NB4 (cell line): ENCODE measurements around the gene C15orf39.
"Not testable (repeated sequence)": the region's sequence is repeated elsewhere in the genome, so short reads cannot be mapped to it uniquely, and the experiment has no call there.

Experiments used
- DNase-seq: peaks from one replicate; pipeline ENCODE4 v3.0.0; 2010; ENCODE audit warnings: low read depth
- H3K4me3 ChIP-seq: one replicate; pipeline ENCODE4 v1.5.1; 2011; ENCODE audit warnings: mild to moderate bottlenecking, low read depth, low read length, moderate library complexity
- CTCF ChIP-seq: IDR thresholded peaks from one replicate; pipeline ENCODE4 v1.5.1; 2012; ENCODE audit warnings: low read depth, low read length
- MAX ChIP-seq: IDR thresholded peaks from 2 replicates; pipeline ENCODE4 v1.6.1; 2011; ENCODE audit warnings: low read depth, low read length
- MYC ChIP-seq: IDR thresholded peaks from 2 replicates; pipeline ENCODE4 v1.6.1; 2011; ENCODE audit warnings: low read depth, low read length
- POLR2A ChIP-seq: IDR thresholded peaks from 2 replicates; pipeline ENCODE4 v1.6.1; 2011; ENCODE audit warnings: mild to moderate bottlenecking; ENCODE audit not compliant: insufficient read length; ENCODE audit errors: extremely low read depth

The C15orf39 gene

GRCh38 chr15:75163150-75163564 lies 38.5 kb upstream of the C15orf39 start:
- no peak for DNase-seq
- H3K4me3 ChIP-seq, result no peak overlapping the region

GRCh38 chr15:75164625-75165350 lies 36.9 kb upstream of the C15orf39 start:
- TF ChIP-seq MAX (no peak), CTCF (no peak), MYC (no peak), POLR2A (no peak)
- DNase-seq, result no peak
- no peak overlapping the region for H3K4me3 ChIP-seq

More at GRCh38 chr15:75163150-75163564, 38.5 kb upstream of the C15orf39 start:
- no peak for TF ChIP-seq MAX
- TF ChIP-seq MYC, result no peak
- no peak for TF ChIP-seq POLR2A
- TF ChIP-seq CTCF, result no peak

GRCh38 chr15:75166489-75167063 lies 35.1 kb upstream of the C15orf39 start:
- not testable (repeated sequence) for DNase-seq, H3K4me3 ChIP-seq

GRCh38 chr15:75167588-75168350 lies 33.9 kb upstream of the C15orf39 start:
- TF ChIP-seq POLR2A (no peak), MYC (no peak), MAX (no peak), CTCF (no peak)
- peak; percentile 85 for DNase-seq
- H3K4me3 ChIP-seq, result no peak overlapping the region

- TF ChIP-seq POLR2A, result no peak
- no peak for TF ChIP-seq MAX
- TF ChIP-seq CTCF, result no peak
- TF ChIP-seq MYC, result no peak
- H3K4me3 ChIP-seq, result no peak overlapping the region
- no peak for DNase-seq
These were observed 33.3 kb upstream of the C15orf39 start for GRCh38 chr15:75168374-75168773.

GRCh38 chr15:75170203-75170602 lies 31.5 kb upstream of the C15orf39 start:
- TF ChIP-seq MAX, result no peak
- no peak for TF ChIP-seq POLR2A
- no peak for TF ChIP-seq MYC
- TF ChIP-seq CTCF, result no peak
- no peak overlapping the region for H3K4me3 ChIP-seq
- DNase-seq, result no peak
